A549 (cell line): ENCODE results near the gene C3orf22. TPM values are rescaled to one million over a fixed set of nuclear protein-coding genes. Genes with fewer than 3 reads are reported as not detected.
A peak's percentile ranks its signal among the peaks of the same experiment; 100 is the strongest.

Experiments used
- ATAC-seq, 2 experiments: fragments of 200-7000 bp in 1 of 2; fragments of >200 bp in 1 of 2; cut with Nextera tagmentation in 1 of 2; cut with Tn5 transposase in 1 of 2; 3 replicates each; pipeline versions ENCODE4 v1.8.0 to v1.9.1; 2018 to 2020; ENCODE audit warnings: mild to moderate bottlenecking in 1 of 2, moderate library complexity in 1 of 2
- CTCF ChIA-PET: fragments of 300-600 bp; sonication (Branson Sonifier 250); formaldehyde crosslinking; extraction: SDS; loops from one replicate; lab custom pipeline; 2021; ENCODE audit warnings: antibody characterized with exemption, inconsistent platforms; lab: Yijun Ruan, JAX
- POLR2A ChIA-PET: fragments of 350-600 bp; formaldehyde crosslinking; extraction: SDS; loops from one replicate; lab custom pipeline; 2021; ENCODE audit warnings: antibody characterized with exemption, inconsistent platforms; lab: Yijun Ruan, JAX
- DNase-seq, 2 experiments: peaks; one replicate each; pipeline versions ENCODE4 v3.0.0 to v3.0.0-alpha.2; 2011 to 2016; ENCODE audit warnings: low read depth in 1 of 2, low spot score in 1 of 2
- FAIRE-seq: peaks from 2 replicates; lab custom pipeline; 2011; peaks lifted over from hg19 to GRCh38; lab: Jason Lieb, UNC
- H3K27ac ChIP-seq, 2 experiments: fragments of >200 bp; sonication (Bioruptor Twin); formaldehyde crosslinking; 3 replicates each; pipeline ENCODE4 v1.5.1; 2016 to 2017
- H3K4me1 ChIP-seq: fragments of >200 bp; sonication (Bioruptor Twin); formaldehyde crosslinking; 3 replicates; pipeline ENCODE4 v1.6.1; 2016
- H3K4me2 ChIP-seq: fragments of >200 bp; sonication (Bioruptor Twin); formaldehyde crosslinking; 3 replicates; pipeline ENCODE4 v1.6.1; 2016
- H3K4me3 ChIP-seq: fragments of >200 bp; sonication (Bioruptor Twin); formaldehyde crosslinking; 3 replicates; pipeline ENCODE4 v1.5.1; 2016
- H3K9me3 ChIP-seq: fragments of >200 bp; sonication (Bioruptor Twin); formaldehyde crosslinking; 3 replicates; pipeline ENCODE4 v1.6.1; 2016
- ATOH8 ChIP-seq: fragments of 250-450 bp; sonication (Bioruptor Pico); IDR thresholded peaks from 2 replicates; pipeline ENCODE4 v1.5.0; 2020; ENCODE audit warnings: low read depth, mild to moderate bottlenecking, moderate library complexity
- CBX2 ChIP-seq: fragments of 200-600 bp; sonication (generic); IDR thresholded peaks from 2 replicates; pipeline ENCODE4 v1.6.1; 2016; ENCODE audit warnings: low read depth, mild to moderate bottlenecking, borderline replicate concordance
- CBX8 ChIP-seq: fragments of 200-600 bp; sonication (generic); IDR thresholded peaks from 2 replicates; pipeline ENCODE4 v1.6.1; 2016
- CHD4 ChIP-seq: fragments of 200-600 bp; sonication (generic); IDR thresholded peaks from 2 replicates; pipeline ENCODE4 v1.6.1; 2016; ENCODE audit warnings: antibody characterized with exemption, mild to moderate bottlenecking, borderline replicate concordance
- E2F6 ChIP-seq: IDR thresholded peaks from 2 replicates; pipeline ENCODE4 v1.6.1; 2012; ENCODE audit warnings: low read depth, borderline replicate concordance
- EHF ChIP-seq: fragments of 250-450 bp; sonication (Bioruptor Pico); IDR thresholded peaks from 2 replicates; pipeline ENCODE4 v1.5.0; 2020; ENCODE audit warnings: mild to moderate bottlenecking
- EHMT2 ChIP-seq: fragments of 200-600 bp; sonication (generic); IDR thresholded peaks from 2 replicates; pipeline ENCODE4 v1.6.1; 2016; ENCODE audit warnings: antibody characterized with exemption, low read depth, mild to moderate bottlenecking, moderate library complexity
- EP300 ChIP-seq, 2 experiments: fragments of >200 bp; sonication (Bioruptor Twin); formaldehyde crosslinking; IDR thresholded peaks; 2 replicates in 1 of 2; 3 replicates in 1 of 2; pipeline ENCODE4 v1.6.1; 2016 to 2017
- FOSB ChIP-seq: fragments of 250-450 bp; sonication (Bioruptor Pico); IDR thresholded peaks from 2 replicates; pipeline ENCODE4 v1.5.0; 2020; ENCODE audit warnings: mild to moderate bottlenecking, moderate library complexity
- FOSL2 ChIP-seq, 2 experiments: fragments of 450-650 bp in 1 of 2; fragments of >200 bp in 1 of 2; sonication (Bioruptor Twin) in 1 of 2; formaldehyde crosslinking; IDR thresholded peaks; 2 replicates each; pipeline versions ENCODE4 v1.5.0 to v1.6.1; 2016 to 2020; ENCODE audit warnings: mild to moderate bottlenecking in 1 of 2, moderate library complexity in 1 of 2
- HMGXB4 ChIP-seq: fragments of 250-450 bp; sonication (Bioruptor Pico); IDR thresholded peaks from 2 replicates; pipeline ENCODE4 v1.5.0; 2021; ENCODE audit warnings: mild to moderate bottlenecking, moderate library complexity, borderline replicate concordance
- HOXA7 ChIP-seq: fragments of 250-450 bp; sonication (Bioruptor Pico); IDR thresholded peaks from 2 replicates; pipeline ENCODE4 v1.5.0; 2020; ENCODE audit warnings: mild to moderate bottlenecking, moderate library complexity
- HOXB13 ChIP-seq: fragments of 250-450 bp; sonication (Bioruptor Pico); IDR thresholded peaks from 2 replicates; pipeline ENCODE4 v1.5.0; 2020; ENCODE audit warnings: low read depth, mild to moderate bottlenecking, moderate library complexity
- JUNB ChIP-seq: fragments of >200 bp; sonication (Bioruptor Twin); formaldehyde crosslinking; IDR thresholded peaks from 2 replicates; pipeline ENCODE4 v1.6.1; 2016
- KDM5A ChIP-seq: fragments of 200-600 bp; sonication (generic); IDR thresholded peaks from 2 replicates; pipeline ENCODE4 v1.6.1; 2016; ENCODE audit warnings: antibody characterized with exemption, mild to moderate bottlenecking
- PHF8 ChIP-seq: fragments of 200-600 bp; sonication (generic); IDR thresholded peaks from 2 replicates; pipeline ENCODE4 v1.6.1; 2016; ENCODE audit warnings: low read depth, mild to moderate bottlenecking, antibody characterized with exemption, moderate library complexity, borderline replicate concordance
- POLR2A ChIP-seq: IDR thresholded peaks from 2 replicates; pipeline ENCODE4 v1.6.1; 2012; ENCODE audit warnings: mild to moderate bottlenecking, low read length
- RAD21 ChIP-seq, 2 experiments: fragments of >200 bp in 1 of 2; sonication (Bioruptor Twin) in 1 of 2; formaldehyde crosslinking in 1 of 2; IDR thresholded peaks in 1 of 2; conservative IDR thresholded peaks in 1 of 2; 2 replicates in 1 of 2; 3 replicates in 1 of 2; pipeline ENCODE4 v1.6.1; 2012 to 2018; ENCODE audit warnings: inconsistent platforms in 1 of 2
- RARB ChIP-seq: fragments of 250-450 bp; sonication (Bioruptor Pico); IDR thresholded peaks from 2 replicates; pipeline ENCODE4 v1.8.0; 2021; ENCODE audit warnings: mild to moderate bottlenecking, moderate library complexity
- RCOR1 ChIP-seq: fragments of 150-350 bp; IDR thresholded peaks from 2 replicates; pipeline ENCODE4 v1.6.1; 2014; ENCODE audit warnings: antibody characterized with exemption, low read length, low read depth
- RNF2 ChIP-seq: fragments of 200-600 bp; sonication (generic); IDR thresholded peaks from 2 replicates; pipeline ENCODE4 v1.6.1; 2016; ENCODE audit warnings: low read depth, mild to moderate bottlenecking, antibody characterized with exemption, moderate library complexity, borderline replicate concordance
- TFCP2L1 ChIP-seq: fragments of 250-450 bp; sonication (Bioruptor Pico); IDR thresholded peaks from 2 replicates; pipeline ENCODE4 v1.5.0; 2021; ENCODE audit warnings: mild to moderate bottlenecking
- ZC3H11A ChIP-seq: fragments of 450-650 bp; IDR thresholded peaks from 2 replicates; pipeline ENCODE4 v1.6.1; 2014; ENCODE audit warnings: antibody characterized with exemption, mild to moderate bottlenecking
- WGBS: methylation state at CpG from one replicate; pipeline ENCODE4 v1.1.6; 2017; ENCODE audit errors: missing lambda C conversion rate; 5-methylcytosine and 5-hydroxymethylcytosine counted together
- polyA plus RNA-seq, 4 experiments: library from polyadenylated mRNA; depleted of rRNA in 3 of 4; stranded (reverse); fragments of >200 nt; fragmentation: RNase III in 1 of 4; extraction: RNeasy Plus Mini Kit Qiagen cat#74134 plus additional on column Dnase treatment in 1 of 4; gene quantifications; 2 replicates in 3 of 4; 3 replicates in 1 of 4; pipeline ENCODE4 v1.2.3, GENCODE V29; 2011 to 2017

C3orf22 gene
- polyA plus RNA-seq, 2 of the 4 experiments (the other 2 are of a cell fraction): not detected

GRCh38 chr3:126549861-126550487 lies 8.8 kb downstream of the C3orf22 start:
- DNase-seq (no peak), ATAC-seq (no peak), FAIRE-seq (no peak)
- TF ChIP-seq HOXA7: no peak
- TF ChIP-seq EHF (CRISPR knock-in tag): no peak
- TF ChIP-seq EP300 (IDR thresholded peaks at IDR 0.05): no peak
- TF ChIP-seq FOSB (CRISPR knock-in tag): no peak
- TF ChIP-seq HOXB13: no peak
- TF ChIP-seq ZC3H11A: no peak
- no peak for TF ChIP-seq PHF8
- no peak for TF ChIP-seq KDM5A
- TF ChIP-seq EHMT2: no peak
- TF ChIP-seq E2F6: no peak
- no peak for TF ChIP-seq RARB
- no peak for TF ChIP-seq CBX8
- no peak for TF ChIP-seq HMGXB4 (CRISPR knock-in tag)
- no peak for TF ChIP-seq CHD4
- Histone ChIP-seq H3K4me1 (no peaks in the 10 kb centered on the region), H3K4me3 (no peak overlapping the region), H3K9me3 (no peaks in the 10 kb centered on the region), H3K27ac (no peak overlapping the region), H3K4me2 (no peak overlapping the region)
- 67% methylated on average over 10 of the region's 12 CpGs for WGBS
- POLR2A ChIA-PET: no interaction called here
- CTCF ChIA-PET: no interaction called here

GRCh38 chr3:126548556-126549466 lies 9.9 kb downstream of the C3orf22 start:
- no peak overlapping the region for H3K4me2 ChIP-seq
- H3K27ac ChIP-seq: no peak overlapping the region
- H3K4me3 ChIP-seq: no peak overlapping the region
- CTCF ChIA-PET: interaction anchor here (0.7 kb wide), 1 partner anchor 26 kb away, joined by 3 read pairs; no protein-coding TSS in a partner anchor
- TF ChIP-seq CBX2 (no peak), JUNB (no peak), HOXB13 (no peak), RCOR1 (no peak), ATOH8 (CRISPR knock-in tag) (no peak), PHF8 (no peak), TFCP2L1 (CRISPR knock-in tag) (no peak), RAD21 (conservative IDR thresholded peaks at IDR 0.05 in 1 of 2, IDR thresholded peaks at IDR 0.05 in 1 of 2) (no peak), FOSL2 (IDR thresholded peaks at IDR 0.05) (no peak), FOSL2 (CRISPR knock-in tag; IDR thresholded peaks at IDR 0.05) (no peak), POLR2A (no peak), RNF2 (no peak)
- ATAC-seq: peak in 1 of 2 experiments; percentile 37; a peak in 2 of 6 replicates
- WGBS: 43% methylated on average over 9 of the region's 9 CpGs
- H3K4me1 ChIP-seq: no peaks in the 10 kb centered on the region
- POLR2A ChIA-PET: no interaction called here
- DNase-seq: no peak
- FAIRE-seq: no peak
- no peaks in the 10 kb centered on the region for H3K9me3 ChIP-seq
